Measurements from ENCODE around the gene HM13. TPM values are rescaled to one million over a fixed set of nuclear protein-coding genes. Genes with fewer than 3 reads are reported as not detected.

The HM13 gene
- total and polyA plus RNA-seq, 2 of the 13 experiments (the other 11 are each of a cell fraction or from before 2014, with no cell fraction given): 118 to 243 TPM

DNA sequence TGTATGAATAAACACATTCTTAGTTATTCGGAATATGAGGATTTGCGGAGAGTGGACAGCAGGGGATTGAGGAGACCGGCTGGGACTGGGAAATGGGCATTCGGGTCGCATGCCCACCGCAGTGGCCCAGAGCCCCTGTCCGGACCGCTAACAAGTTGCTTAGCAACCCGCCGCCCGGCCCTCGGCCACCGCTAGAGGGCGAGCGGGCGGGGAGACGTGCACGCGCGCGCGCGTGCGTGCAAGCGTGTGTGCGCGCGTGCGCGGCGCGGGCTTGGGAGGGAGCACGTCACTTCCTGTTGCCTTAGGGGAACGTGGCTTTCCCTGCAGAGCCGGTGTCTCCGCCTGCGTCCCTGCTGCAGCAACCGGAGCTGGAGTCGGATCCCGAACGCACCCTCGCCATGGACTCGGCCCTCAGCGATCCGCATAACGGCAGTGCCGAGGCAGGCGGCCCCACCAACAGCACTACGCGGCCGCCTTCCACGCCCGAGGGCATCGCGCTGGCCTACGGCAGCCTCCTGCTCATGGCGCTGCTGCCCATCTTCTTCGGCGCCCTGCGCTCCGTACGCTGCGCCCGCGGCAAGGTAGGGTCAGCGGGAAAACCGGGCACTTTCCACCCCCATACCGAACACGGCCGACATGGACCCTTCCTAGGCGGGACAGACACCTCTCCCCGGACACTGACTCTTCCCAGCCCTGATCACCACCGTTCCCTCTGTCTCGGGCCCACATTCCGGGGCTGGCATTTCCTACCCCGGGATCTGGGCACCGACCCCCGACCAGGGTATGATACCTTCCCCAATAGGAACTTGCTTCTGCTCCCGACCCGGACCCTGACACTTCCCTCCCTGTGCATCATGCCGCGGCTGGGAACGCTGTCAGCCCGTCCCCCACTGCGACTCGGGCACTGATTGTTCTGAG is at the start of gene HM13 (continued):
- TF ChIP-seq KDM2A (CRISPR knock-in tag; IDR thresholded peaks at IDR 0.05; ENCODE audit: borderline replicate concordance, low read depth): peak; percentile 95
- TF ChIP-seq ZNF879 (CRISPR knock-in tag; IDR thresholded peaks at IDR 0.05): peak; percentile 76; the same call in 1 of the 2 replicates
- 0 out of 2 replicates have a peak, but pooled peaks have one; percentile 29 for TF ChIP-seq ZNF24 (IDR thresholded peaks at IDR 0.05)
- peak; percentile 54; the same call in 1 of the 2 replicates for TF ChIP-seq RORA (CRISPR knock-in tag; IDR thresholded peaks at IDR 0.05)
- 0 out of 2 replicates have a peak, but pooled peaks have one; percentile 32 for TF ChIP-seq ZFP36L2 (CRISPR knock-in tag; IDR thresholded peaks at IDR 0.05)
- peak; percentile 79 for TF ChIP-seq ZNF317 (CRISPR knock-in tag; IDR thresholded peaks at IDR 0.05)
- TF ChIP-seq TEAD3 (CRISPR knock-in tag; optimal IDR thresholded peaks at IDR 0.05; ENCODE audit: borderline replicate concordance): no peak
- peak; percentile 98 for TF ChIP-seq RBM39 (IDR thresholded peaks at IDR 0.05; ENCODE audit: low read depth, low read length, poor library complexity, severe bottlenecking)
- TF ChIP-seq ZBTB20 (CRISPR knock-in tag; IDR thresholded peaks at IDR 0.05; ENCODE audit: borderline replicate concordance, low read depth): peak; percentile 82; the same call in 1 of the 2 replicates
- TF ChIP-seq, protein P1, sequence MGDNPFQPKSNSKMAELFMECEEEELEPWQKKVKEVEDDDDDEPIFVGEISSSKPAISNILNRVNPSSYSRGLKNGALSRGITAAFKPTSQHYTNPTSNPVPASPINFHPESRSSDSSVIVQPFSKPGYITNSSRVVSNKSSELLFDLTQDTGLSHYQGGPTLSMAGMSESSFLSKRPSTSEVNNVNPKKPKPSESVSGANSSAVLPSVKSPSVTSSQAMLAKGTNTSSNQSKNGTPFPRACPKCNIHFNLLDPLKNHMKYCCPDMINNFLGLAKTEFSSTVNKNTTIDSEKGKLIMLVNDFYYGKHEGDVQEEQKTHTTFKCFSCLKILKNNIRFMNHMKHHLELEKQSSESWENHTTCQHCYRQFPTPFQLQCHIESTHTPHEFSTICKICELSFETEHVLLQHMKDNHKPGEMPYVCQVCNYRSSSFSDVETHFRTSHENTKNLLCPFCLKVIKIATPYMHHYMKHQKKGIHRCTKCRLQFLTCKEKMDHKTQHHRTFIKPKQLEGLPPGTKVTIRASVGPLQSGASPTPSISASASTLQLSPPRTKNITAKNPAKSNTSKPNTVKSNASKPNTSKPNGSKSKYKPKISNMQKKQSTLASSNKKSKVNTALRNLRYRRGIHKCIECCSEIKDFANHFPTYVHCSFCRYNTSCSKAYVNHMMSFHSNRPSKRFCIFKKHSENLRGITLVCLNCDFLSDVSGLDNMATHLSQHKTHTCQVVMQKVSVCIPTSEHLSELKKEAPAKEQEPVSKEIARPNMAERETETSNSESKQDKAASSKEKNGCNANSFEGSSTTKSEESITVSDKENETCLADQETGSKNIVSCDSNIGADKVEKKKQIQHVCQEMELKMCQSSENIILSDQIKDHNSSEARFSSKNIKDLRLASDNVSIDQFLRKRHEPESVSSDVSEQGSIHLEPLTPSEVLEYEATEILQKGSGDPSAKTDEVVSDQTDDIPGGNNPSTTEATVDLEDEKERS (CRISPR knock-in tag; IDR thresholded peaks at IDR 0.05): peak; percentile 89
- peak; percentile 76; the same call in 1 of the 2 replicates for TF ChIP-seq ZNF333 (CRISPR knock-in tag; IDR thresholded peaks at IDR 0.05; ENCODE audit: borderline replicate concordance)
- peak; percentile 38; the same call in 1 of the 2 replicates for TF ChIP-seq TARDBP (CRISPR knock-in tag; IDR thresholded peaks at IDR 0.05)
- TF ChIP-seq, protein P2, sequence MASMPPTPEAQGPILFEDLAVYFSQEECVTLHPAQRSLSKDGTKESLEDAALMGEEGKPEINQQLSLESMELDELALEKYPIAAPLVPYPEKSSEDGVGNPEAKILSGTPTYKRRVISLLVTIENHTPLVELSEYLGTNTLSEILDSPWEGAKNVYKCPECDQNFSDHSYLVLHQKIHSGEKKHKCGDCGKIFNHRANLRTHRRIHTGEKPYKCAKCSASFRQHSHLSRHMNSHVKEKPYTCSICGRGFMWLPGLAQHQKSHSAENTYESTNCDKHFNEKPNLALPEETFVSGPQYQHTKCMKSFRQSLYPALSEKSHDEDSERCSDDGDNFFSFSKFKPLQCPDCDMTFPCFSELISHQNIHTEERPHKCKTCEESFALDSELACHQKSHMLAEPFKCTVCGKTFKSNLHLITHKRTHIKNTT (CRISPR knock-in tag; IDR thresholded peaks at IDR 0.05): peak; percentile 96; the same call in 1 of the 2 replicates
- TF ChIP-seq KDM6A (CRISPR knock-in tag; IDR thresholded peaks at IDR 0.05; ENCODE audit: low read depth): no peak
- no peak; the same call in 1 of the 2 replicates for TF ChIP-seq SOX13 (IDR thresholded peaks at IDR 0.05)
- peak in 1 of 2 experiments; percentile 61; a peak in 2 of 4 replicates for TF ChIP-seq SOX13 (CRISPR knock-in tag; conservative IDR thresholded peaks at IDR 0.05 in 1 of 2, IDR thresholded peaks at IDR 0.05 in 1 of 2)
- TF ChIP-seq ZBTB42 (CRISPR knock-in tag; IDR thresholded peaks at IDR 0.05): peak; percentile 98
- peak; percentile 83 for TF ChIP-seq JUND (CRISPR knock-in tag; IDR thresholded peaks at IDR 0.05)
- TF ChIP-seq ZNF343 (CRISPR knock-in tag; IDR thresholded peaks at IDR 0.05): peak; percentile 96
- TF ChIP-seq ZNF7 (CRISPR knock-in tag; IDR thresholded peaks at IDR 0.05): no peak
- TF ChIP-seq TEAD2 (CRISPR knock-in tag; IDR thresholded peaks at IDR 0.05): peak; percentile 92
- no peak; the same call in 1 of the 2 replicates for TF ChIP-seq HHEX (CRISPR knock-in tag; IDR thresholded peaks at IDR 0.05)
- TF ChIP-seq RFX1 (IDR thresholded peaks at IDR 0.05): peak; percentile 92
- TF ChIP-seq RFXANK (CRISPR knock-in tag; IDR thresholded peaks at IDR 0.05): no peak; the same call in 1 of the 2 replicates
- TF ChIP-seq, protein P3, sequence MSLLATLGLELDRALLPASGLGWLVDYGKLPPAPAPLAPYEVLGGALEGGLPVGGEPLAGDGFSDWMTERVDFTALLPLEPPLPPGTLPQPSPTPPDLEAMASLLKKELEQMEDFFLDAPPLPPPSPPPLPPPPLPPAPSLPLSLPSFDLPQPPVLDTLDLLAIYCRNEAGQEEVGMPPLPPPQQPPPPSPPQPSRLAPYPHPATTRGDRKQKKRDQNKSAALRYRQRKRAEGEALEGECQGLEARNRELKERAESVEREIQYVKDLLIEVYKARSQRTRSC (CRISPR knock-in tag; IDR thresholded peaks at IDR 0.05; ENCODE audit: low read depth): peak; percentile 93; the same call in 1 of the 2 replicates
- TF ChIP-seq ZFP36 (IDR thresholded peaks at IDR 0.05; ENCODE audit: borderline replicate concordance, low read depth, low read length, partially characterized antibody): no peak

Data from HepG2 (cell line).